ENCODE results near the gene LSMEM2. TPM values are rescaled to one million over a fixed set of nuclear protein-coding genes. Genes with fewer than 3 reads are reported as not detected.

LSMEM2 gene
- total RNA-seq, result not detected
- long read RNA-seq, partial matches to known transcripts, result 0 of 1 reads
- long read RNA-seq, other reads (novel, unspliced or antisense), result 0 of 1 reads

GRCh38 chr3:50278880-50279224 is at the start of gene LSMEM2:
Gene LSMEM2 (plus strand): TSS chr3:50279087. CDS start chr3:50279114, 27 bp downstream.
- ATAC-seq (peak; percentile 5), DNase-seq (no peak)
- intact Hi-C loops (cut with DNase I, micrococcal nuclease), result loop anchor here in 1 of 2 donors (10.0 kb wide), 1 partner anchor 84 kb away; the partner anchor contains the start of gene GNAT1

- intact Hi-C loops (cut with DNase I, micrococcal nuclease), result no loop called here
- DNase-seq (no peak), ATAC-seq (no peak)
These were observed 49.4 kb upstream of the LSMEM2 start for GRCh38 chr3:50229490-50229889.

DNA sequence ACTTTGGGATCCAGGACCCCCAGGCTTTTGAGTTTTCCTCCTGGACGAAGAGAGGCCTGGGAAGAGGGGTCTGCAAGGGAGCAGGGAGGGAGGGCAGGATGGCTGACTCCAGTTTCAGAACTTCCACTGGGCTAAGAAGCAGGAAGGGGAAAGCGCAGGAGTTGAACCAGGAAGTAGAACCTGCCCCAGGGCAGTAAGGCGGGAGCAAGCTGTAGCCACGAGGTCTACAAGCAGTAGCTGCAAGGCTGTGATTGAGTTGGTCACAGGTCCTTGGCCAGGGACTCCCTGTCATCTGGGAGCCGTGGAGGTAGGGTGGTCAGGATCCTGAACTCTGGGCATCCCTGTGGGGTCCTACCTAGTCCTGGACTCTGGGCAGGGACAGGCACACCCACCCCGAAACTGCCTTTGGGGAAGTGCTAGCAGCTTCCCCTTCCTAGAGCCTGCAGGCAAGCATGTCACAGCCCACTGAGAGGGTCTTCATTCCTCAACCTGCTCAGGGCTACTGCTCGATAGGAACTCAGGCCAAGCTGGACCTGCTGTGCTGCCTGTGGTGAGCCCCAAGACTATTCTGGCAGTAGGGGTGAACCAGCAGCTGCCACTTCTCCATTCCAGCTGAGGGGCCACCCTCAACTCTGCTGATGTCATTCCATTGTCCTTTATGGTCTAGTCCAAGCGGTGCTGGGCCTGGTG is 48.6 kb upstream of the LSMEM2 start:
- DNase-seq (no peak), ATAC-seq (no peak)
- intact Hi-C loops (cut with DNase I, micrococcal nuclease), result no loop called here

- intact Hi-C loops (cut with DNase I, micrococcal nuclease), result no loop called here
- DNase-seq (no peak), ATAC-seq (no peak)
These were observed 48.1 kb upstream of the LSMEM2 start for GRCh38 chr3:50230794-50231125.

GRCh38 chr3:50231581-50231980 is 47.3 kb upstream of the LSMEM2 start:
- intact Hi-C loops (cut with DNase I, micrococcal nuclease), result no loop called here
- DNase-seq, result no peak
- ATAC-seq, result no peak

- DNase-seq (no peak), ATAC-seq (no peak)
- intact Hi-C loops (cut with DNase I, micrococcal nuclease), result no loop called here
These were observed 46.6 kb upstream of the LSMEM2 start for GRCh38 chr3:50232303-50232702.

DNA sequence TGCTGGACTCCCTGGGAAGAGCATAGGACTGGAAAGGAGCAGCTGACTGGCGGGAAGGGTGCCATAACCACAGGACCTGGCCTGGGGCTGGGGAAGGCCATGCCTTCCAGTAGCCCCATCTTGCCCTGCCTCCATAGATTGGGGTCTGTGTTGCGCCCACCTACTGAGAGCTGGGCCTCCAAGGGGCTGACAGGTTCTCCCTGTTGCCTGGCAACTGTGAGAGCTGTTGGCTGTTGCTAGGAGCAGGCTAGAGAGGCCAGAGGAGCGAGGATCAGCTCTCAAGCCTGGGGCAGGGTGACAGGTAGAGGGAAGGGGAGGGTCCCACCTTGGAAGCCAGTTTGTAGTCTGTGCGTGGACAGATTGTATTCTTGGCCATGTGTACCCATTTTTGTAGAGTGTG is 45.7 kb upstream of the LSMEM2 start:
- ATAC-seq (no peak), DNase-seq (no peak)
- intact Hi-C loops (cut with DNase I, micrococcal nuclease), result no loop called here

DNA sequence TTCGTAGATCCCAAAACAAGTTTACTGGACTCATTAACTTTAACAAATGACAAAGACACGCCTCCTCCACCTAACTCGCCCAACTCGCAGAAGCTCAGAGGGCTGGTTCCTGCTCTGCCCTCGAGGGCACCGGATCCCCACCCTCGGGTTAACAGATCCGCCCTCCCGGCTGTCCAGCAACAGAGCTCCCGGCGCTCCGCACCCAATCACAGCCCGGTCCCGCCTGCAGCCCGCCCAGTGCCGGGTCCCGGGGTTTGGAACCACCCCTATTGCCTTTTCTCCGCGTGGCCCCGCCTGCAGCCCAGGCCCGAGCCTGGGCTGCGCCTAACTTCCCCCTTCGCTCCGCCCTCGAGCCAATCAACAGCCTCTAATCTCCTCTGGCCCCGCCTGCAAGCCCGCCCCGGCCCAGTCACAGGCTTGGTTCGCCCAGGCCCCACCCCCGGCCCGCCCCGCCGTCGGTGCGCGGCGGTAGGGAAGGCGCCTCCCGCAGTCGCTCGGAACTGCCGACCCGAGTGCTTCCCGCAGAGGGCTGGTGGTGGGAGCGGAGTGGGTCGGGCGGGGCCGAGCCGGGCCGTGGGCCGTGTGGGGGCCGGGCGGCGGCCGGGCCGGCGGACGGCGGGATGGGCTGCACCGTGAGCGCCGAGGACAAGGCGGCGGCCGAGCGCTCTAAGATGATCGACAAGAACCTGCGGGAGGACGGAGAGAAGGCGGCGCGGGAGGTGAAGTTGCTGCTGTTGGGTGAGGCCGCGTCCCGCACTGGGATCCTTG is 43.0 kb upstream of the LSMEM2 start, which contains the start of gene GNAI2:
Gene GNAI2 (plus strand): TSS at position 489 of the 768 bp plus-strand sequence. CDS start 132 bp downstream, at position 621.
- intact Hi-C loops (cut with DNase I, micrococcal nuclease), result no loop called here
- ATAC-seq, result peak; percentile 87
- peak; percentile 98 to 99 for DNase-seq

DNA sequence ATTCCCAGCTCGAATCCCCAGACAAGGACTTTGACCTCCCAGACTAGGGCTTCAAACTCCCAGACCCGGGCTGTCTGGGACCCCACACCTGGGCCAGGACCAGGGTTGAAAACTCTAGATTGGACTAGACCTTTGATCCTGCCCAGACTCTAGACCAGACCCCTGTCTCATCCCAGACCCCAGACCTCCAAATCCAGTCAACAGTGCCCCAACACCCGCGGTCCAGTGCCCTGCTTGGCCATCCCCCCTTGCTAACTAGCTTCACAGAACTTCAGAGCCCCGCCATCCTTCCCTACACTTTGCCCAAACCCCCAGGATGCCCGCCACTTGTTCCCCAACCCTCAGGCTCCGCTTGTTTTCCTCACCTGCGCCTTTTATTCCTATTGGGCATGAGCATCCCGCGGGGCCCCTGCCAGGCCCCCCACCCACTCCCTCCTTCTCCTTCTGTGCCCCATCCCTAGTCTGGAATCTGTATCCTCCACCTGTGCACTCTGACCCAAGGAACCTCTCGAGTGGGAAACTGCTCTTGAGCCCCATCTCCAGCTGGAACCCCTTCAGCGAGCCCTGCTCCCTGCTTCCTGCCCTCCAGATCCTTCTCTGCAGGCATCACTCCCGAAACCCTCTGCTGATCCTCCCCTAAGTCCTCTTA is 42.3 kb upstream of the LSMEM2 start:
- no peak for DNase-seq

GRCh38 chr3:50237133-50237651 is 41.7 kb upstream of the LSMEM2 start:
- DNase-seq, result peak in 1 of 2 donors; percentile 39
- ATAC-seq, result no peak
- intact Hi-C loops (cut with DNase I, micrococcal nuclease), result no loop called here

More for the DNA sequence above, 42.3 kb upstream of the LSMEM2 start:
- no peak for ATAC-seq
- intact Hi-C loops (cut with DNase I, micrococcal nuclease), result no loop called here

- DNase-seq, result peak; percentile 81 to 83
- intact Hi-C loops (cut with DNase I, micrococcal nuclease), result no loop called here
- ATAC-seq, result no peak
These were observed 40.9 kb upstream of the LSMEM2 start for GRCh38 chr3:50237754-50238548.

DNA sequence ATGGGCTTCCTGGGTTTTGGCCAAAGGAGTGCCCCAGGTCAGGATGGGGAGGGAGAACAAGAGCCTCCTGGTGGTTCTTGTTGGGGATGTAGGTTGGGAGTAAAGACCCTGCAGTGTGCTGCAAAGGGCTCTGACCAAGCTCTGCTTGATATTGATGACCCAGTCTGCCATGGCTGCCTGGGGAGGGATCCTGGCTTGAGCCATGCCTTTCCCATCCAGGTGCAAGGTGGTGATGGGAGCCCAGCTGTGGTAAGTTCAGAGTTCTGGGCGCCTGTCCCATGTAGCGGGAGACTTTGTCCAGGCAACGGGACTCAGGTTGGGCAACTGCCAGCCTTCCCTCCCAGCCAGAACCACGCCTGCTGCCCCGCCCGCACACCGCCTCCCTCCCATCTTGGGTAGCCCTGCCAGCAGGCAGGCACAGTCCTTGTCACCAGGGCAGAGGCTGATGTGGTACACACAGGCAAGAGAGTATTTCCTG is 40.3 kb upstream of the LSMEM2 start:
- ATAC-seq (peak; percentile 62), DNase-seq (peak; percentile 93 to 94)
- intact Hi-C loops (cut with DNase I, micrococcal nuclease), result no loop called here

GRCh38 chr3:50239649-50240048 is 39.2 kb upstream of the LSMEM2 start:
- no peak for DNase-seq
- no peak for ATAC-seq
- intact Hi-C loops (cut with DNase I, micrococcal nuclease), result no loop called here

DNA sequence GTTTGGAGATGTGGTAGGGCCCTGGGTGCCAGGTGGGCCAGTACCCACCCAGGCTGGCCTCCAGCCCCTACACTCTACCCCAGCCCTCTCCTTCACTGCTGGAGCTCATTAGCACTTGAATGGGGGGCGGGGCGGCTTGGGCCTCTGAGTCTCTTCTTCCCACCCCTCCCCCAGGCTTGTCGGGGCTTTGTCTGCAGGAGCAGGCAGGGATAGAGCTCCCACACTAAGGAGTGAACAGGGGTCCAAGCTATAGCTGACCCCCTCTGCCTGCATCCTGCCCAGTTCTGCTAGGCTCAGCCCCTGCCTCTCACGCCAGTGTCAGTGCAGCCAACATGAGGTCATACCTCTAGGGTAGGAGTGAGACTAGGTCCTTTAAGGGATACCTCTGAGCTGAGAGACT is 37.7 kb upstream of the LSMEM2 start:
- no peak for DNase-seq
- ATAC-seq, result no peak
- intact Hi-C loops (cut with DNase I, micrococcal nuclease), result no loop called here

DNA sequence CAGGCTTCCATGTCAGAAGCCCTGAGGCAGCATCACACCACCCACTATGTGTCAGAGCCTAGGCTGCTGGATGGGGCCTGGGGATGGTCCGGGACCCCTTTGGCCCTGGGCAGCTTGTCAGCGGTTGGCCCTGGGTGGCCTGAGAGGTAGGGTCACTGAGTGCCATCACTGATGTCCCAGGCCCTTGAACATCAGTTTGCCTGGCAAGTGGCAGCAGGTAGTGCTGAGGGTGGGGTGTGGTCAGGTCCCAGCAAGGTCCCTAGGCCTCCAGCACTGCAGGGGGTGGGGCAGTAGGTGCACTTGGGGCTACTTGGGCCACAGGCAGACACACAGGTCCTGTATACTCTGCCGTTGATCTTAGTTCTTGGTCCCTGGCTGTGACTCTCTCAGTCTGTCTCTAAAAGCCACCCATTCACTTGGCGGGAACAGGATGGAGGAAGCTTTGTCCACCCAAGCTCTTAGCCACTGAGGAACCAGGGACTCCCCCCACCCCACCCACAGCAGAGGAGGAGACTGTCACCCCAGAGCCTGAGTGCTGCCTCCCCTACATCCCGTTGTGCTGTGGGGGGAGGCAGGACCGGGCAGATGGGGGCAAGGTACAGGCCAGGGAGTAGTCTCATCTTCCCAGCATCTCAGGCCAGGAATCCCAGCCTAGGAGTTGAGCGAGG is 37.0 kb upstream of the LSMEM2 start:
- DNase-seq (no peak), ATAC-seq (no peak)
- intact Hi-C loops (cut with DNase I, micrococcal nuclease), result no loop called here

GRCh38 chr3:50242381-50242770 is 36.5 kb upstream of the LSMEM2 start:
- DNase-seq (no peak), ATAC-seq (no peak)
- intact Hi-C loops (cut with DNase I, micrococcal nuclease), result no loop called here

GRCh38 chr3:50242851-50243542 is 35.9 kb upstream of the LSMEM2 start:
- DNase-seq (peak; percentile 68 to 76), ATAC-seq (no peak)
- intact Hi-C loops (cut with DNase I, micrococcal nuclease), result no loop called here

GRCh38 chr3:50243543-50243895 is 35.4 kb upstream of the LSMEM2 start:
- intact Hi-C loops (cut with DNase I, micrococcal nuclease), result no loop called here
- DNase-seq (no peak), ATAC-seq (no peak)

Data from left colon (tissue), 2 donors.